Stimulated activated CD4-positive, alpha-beta T cell treated with anti-CD3 and anti-CD28 coated beads, Interleukin-12 subunit alpha, Interleukin-12 subunit beta, amount 100 ng/mL, for 24 hours (primary cell): ENCODE measurements around the gene HSBP1L1.
A peak's percentile ranks its signal among the peaks of the same experiment; 100 is the strongest.
"Not testable (repeated sequence)": the region's sequence is repeated elsewhere in the genome, so short reads cannot be mapped to it uniquely, and the experiment has no call there.

Experiments
- DNase-seq, 2 experiments: peaks; one replicate each; pipeline ENCODE4 v3.0.0-alpha.2; 2020; ENCODE audit warnings: low read depth in 2 of 2

Gene HSBP1L1

DNA sequence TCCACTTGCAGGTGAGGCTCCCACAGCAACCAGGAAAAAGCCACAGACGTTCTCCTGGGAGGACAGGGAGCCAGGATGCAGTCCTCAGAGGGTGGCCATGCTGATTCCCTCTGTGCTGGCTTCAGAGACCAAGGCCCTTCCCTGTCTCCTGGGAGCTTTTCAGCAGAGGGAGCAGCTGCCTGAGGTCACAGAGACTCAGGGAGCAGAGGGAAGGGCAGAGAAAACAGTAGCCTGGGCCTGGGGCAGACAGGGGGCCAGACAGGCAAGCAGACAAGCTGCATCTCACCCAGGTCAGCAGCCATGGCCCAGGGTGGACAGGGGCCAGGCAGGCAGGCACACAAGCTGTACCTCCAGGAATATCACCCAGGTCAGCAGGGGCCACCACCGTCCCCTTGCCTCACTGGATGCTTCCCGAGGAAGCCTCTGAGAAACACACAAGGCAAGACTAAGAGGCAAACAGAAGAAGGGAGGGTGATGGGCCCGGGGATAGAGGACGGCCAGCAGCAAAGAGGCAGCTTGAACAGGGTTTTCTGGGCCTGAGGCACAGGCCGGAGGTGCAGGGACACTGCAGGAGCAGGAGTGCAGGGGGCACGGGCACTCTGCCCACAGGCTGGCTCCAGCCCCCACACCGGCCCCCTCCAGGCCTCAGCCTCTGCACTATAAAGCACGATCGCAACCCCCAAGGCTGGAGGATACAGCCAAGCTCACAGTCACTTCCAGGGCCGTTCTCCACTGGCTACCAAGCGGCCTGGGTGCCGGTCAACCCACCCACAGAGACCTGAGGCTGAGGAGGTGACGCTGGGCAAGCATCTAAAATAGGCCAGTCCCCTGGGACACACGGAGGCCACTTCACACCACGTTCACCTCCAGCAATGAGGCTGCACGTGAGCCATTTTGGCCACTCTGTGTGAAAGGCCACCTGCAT is 19.1 kb upstream of the HSBP1L1 start:
- DNase-seq, result no peak

DNA sequence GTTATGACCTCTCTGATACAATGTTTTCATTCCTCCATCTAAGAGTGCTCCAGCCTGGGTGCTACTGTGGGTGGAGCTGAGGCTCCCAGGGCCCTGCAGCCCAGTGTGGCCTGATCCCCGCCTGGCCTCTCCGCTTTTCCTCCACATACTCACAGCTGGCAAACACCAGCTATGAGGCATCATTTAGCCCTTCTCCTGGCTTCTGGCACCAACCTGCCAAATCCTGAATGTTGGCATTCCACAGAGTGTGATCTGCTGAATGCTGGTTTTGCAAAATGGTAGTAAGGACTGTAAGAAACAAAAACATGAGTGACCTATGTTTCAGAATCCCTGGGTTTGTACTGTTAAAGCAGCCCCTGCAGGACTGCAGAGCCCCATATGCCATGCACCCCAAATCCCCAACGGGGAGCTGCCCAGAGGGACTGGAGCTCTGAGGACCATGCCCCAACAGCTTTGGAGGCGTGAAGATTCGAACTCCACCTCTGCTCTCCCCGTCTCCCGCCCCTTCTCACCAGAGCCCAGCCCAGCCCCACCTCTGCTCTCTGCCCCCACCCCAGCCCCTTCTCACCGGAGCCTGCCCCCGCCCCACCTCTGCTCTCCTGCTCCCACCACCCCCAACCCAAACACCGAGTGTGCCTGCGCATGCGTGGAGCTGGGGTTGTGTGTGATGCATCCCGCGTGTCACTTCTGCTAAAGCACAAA is 17.2 kb upstream of the HSBP1L1 start:
- no peak for DNase-seq

DNA sequence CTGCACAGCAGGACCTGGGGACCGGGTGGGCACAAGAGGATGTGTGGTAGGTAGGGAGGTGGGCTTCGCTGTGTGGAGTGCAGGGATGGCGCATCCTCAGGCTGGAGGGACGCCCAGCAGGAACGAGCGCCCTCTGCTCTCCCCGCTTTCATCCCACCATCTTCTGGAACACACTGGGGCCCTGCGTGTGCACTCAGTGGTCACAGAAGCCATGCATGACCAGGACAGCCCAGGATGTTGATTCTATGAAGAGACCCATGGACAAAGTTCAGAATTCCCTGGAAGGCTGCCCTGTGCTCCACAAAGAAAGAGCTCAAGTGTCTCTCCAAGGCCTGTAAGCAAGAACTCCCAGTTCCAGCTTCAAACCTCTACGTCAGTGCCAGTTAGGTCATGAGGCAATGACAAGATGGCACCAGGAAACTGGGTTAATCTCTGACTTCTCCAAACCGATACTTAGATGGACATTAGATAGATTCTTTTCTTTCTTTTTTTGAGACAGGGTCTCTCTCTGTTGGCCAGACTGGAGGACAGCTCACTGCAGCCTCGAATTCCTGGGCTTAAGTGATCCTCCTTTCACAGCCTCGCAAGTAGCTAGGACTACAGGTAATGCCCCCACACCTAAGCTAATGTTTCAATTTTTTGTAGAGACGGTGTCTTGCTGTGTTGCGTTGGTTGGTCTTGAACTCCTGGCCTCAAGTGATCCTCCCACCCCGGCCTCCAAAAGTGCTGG is 16.4 kb upstream of the HSBP1L1 start:
- no peak for DNase-seq

DNA sequence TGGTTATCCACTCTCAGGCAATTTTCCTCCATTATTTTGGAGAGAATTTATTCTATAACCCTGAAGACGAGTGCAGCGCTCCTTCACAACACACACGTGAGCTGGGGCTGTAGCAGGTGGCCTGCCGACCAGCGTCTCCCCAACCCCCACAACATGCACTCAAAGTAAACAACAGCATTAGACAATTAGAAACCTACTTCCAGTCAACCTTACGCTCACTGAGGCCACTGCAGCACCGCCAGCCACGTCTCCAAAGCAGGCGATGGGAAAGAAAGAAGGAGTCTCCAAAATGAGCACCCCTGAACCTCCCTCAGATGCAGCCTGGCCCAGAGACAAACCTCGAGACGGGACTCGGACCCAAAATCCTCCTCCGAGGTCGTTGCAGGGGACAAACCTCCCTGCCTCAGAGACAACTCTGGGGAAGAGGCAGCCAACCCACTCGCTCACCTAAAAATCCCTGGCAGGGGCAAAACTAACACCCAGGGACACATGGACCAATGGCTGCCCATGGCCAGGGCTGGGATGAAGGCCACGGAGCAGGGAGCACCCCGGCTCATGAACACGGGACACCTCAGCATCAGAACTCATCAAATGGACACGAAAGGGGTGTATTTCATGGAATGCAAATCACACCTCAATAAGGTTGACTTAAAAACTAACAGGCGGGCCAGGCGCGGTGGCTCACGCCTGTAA is 15.6 kb upstream of the HSBP1L1 start:
- DNase-seq, result no peak

DNA sequence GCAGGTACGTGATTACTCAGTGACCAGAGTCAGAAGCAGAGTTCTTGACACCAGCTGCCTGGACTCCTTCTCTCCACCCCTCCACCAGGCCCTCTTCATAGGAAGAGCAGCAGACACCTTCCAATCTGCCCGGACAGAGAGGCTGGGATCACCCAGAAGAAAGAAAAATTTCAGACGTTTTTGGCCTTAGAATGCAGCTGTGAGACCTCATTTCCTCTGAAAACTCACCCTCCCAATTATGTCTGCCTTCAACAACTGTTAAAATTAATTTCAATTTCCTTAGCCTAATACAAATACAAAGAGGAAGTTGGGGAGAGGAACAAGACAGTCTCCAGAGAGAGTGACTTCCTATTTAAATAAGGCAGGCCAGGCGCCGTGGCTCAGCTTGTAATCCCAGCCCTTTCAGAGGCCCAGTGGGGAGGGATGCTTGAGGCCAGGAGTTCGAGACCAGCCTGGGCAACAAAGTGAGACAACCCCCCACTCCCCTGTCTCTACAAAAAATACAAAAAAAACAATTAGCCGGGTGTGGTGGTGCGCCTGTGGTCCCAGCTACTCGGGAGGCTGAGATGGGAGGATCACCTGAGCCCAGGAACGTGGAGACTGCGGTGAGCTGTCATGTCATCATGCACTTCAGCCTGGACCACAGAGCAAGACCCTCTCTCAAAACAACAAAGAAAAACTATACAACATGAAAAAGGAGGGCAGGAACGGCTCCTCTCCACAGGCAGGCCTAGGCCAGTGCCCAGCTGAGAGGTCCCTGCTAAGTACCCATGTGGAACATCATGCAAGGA is 14.6 kb upstream of the HSBP1L1 start:
- DNase-seq, result no peak

DNA sequence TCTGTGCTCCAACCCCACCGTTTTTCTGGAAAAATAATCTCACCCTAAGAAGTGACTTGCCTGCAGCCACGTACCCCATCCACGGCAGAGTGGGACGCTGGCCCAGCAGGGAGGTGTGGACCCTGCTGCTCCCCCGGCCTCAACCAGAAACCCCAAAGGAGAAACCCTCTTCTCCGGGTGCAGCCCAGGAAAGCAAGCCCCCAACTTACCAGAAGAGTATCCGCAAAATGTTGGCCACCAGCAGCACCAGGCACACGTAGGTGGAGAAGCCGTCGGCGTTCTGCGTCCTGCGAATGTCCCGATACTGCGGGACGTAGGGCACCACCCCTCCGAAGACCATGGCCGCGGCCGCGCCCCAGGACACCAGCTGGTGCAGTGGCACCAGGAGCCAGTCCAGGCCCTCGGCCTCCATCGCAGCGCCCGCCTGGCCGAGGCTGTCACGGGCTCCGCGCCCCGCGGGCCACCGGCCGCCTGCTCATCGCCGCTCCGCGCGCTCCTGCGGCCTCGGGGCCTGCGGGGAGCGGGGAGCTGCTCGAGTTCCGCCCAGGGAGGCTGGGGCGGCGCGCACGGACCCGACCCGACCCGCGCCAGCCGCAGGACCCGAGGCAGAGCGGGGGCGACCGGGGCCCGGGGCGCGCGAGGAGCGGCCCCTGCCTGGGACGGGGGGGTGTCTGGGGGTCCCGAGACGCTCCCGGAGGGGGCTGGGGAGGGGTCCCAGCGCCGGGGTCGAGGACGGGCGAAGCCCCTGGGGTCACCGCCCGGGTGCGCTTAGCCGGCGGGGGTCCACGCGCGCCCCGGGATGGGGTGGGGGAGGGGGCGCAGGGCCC is 13.7 kb upstream of the HSBP1L1 start:
- no peak for DNase-seq

DNA sequence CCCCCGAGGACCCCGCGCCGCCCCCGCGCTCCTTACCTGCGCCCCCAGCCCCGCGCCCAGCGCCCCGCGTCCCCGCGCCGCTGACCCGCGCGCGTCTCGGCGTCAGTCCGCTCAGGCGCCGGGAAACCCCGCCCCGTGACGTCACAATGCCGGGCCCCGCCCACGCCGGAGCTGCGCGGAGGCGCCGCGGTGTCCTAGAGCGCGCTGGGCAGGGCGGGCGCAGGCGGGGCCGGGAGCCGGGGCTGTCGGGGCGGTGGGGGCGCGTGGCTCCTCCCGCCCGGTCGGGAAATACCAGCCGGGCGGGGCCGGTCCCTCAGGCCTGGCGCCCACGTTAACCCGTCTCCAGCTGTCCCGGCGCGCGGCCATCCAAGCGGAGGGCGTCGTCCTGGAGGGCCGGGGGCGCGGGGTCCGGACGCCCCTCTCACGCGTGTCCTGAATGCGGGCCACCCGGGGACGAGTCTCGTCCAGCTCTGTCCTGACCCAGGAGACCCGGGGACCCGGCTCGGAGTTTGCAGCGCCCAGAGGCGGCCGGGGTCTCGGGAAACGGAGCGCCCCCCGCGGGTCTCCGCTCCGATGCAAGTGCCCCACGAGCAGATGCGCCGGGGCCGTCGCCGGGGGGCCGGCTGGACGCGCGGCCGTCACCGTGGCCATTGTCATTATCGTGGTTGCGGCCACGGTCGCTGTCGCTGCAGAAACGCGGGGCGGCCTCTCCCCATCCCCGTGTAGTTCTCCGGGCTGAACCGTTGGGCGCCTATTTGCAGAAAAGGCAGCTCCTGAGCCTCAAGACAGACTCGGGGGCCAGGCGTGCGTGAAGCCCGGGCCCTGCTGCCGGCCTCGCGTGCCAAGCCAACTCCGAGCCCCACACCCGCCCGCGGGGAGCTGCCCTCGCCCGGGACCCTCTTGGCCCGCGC is 12.6 kb upstream of the HSBP1L1 start, which contains the start of gene SLC66A2:
Gene SLC66A2, minus strand, starts transcription at position 109 of the 911 bp plus-strand sequence. CDS start 727 bp downstream, outside the sequence.
- DNase-seq, result peak; percentile 89 to 94

DNA sequence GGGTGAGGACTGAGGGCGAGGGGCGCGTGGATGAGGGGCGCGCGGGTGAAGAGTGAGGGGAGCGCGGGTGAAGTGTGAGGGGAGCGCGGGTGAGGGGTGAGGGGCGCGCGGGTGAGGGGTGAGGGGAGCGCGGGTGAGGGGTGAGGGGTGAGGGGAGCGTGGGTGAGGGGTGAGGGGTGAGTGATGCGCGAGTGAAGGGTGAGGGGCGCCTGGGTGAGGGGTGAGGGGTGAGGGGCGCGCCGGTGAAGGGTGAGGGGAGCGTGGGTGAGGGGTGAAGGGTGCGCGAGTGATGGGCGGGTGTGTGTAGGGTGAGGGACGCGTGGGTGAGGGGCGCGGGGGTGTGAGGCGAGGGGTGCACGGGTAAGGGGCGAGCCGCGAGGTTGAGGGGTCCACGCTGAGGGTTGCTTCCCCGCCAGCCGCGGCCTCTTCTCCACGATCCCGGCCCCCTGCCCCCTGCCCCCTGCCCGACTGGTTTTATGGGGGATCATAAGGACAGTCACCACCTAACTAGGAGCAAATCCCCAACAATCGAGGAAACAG is 11.9 kb upstream of the HSBP1L1 start:
- DNase-seq, result no peak

DNA sequence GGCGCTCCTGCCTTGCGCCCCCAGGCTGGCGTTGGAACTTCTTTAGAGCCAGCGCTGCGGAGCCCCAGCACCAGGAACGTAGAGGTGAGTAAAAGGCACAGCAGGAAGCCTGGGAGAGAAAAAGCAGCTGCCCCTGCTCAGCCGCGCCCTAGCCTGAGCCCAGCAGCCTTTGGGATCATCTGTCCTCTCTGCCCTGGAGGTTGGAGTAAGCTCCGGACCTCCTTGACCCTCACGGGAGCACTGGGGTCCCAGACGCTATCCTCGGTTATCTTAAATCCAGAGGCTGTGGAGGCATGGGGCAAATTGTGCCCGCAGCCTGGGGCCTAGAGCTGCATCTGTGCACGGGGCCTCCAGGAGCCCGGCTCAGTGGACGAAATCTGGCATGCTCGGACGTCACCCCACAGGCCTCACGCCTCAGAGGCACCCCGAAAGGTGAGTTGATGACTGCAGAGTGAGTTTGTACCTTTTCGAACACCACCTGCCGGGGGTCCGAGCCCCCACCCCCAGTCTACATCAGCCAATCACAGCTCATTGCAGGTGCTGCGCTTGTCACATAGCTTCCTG is 11.4 kb upstream of the HSBP1L1 start:
- no peak for DNase-seq

DNA sequence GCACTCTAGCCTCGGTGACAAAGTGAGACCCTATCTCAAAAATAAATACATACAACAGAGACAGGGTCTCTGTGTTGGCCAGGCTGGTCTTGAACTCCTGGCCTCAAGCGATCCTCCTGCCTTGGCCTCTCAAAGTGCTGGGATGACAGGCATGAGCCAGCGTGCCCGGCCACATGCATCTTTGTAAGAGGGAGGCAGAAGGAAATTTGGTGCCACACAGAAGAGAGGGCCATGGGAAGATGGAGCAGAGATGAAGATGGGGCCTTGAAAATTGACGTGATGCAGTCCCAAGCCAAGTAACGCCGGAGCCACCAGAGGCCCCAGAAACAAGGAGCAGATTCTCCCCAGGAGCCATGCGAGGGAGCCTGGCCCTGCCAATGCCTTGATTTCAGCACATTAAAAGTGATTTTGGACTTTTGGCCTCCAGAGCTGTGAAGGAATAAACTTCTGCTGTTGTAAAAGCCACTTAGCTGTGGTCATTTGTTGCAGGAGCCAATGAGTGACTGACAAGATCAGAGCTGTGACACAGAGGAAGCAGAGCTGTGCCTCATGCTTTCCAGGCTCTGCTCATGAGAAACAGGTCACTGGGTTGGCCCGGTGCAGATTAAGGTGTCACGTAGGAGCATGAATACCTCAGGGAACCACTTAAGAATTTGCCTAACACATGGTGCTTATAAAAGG is 10.3 kb upstream of the HSBP1L1 start:
- DNase-seq, result no peak

DNA sequence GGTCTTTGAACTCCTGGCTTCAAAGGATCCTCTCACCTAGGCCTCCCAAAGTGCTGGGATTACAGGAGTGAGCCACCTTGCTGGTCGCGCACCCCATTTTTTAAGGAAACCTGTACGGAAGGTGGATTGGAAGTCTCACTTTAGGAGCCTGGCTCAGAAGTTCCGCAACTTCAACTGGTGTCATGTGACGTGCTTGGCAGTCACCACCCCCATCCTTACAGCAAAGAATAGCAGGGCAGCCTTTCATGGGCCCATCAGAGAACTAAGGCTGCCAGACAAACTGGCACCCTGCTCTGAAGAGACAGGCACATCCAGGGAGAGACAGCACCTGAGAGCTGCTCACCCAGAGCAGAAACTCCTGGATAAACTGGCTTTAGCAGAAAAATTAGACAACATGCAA is 9.7 kb upstream of the HSBP1L1 start:
- no peak for DNase-seq

DNA sequence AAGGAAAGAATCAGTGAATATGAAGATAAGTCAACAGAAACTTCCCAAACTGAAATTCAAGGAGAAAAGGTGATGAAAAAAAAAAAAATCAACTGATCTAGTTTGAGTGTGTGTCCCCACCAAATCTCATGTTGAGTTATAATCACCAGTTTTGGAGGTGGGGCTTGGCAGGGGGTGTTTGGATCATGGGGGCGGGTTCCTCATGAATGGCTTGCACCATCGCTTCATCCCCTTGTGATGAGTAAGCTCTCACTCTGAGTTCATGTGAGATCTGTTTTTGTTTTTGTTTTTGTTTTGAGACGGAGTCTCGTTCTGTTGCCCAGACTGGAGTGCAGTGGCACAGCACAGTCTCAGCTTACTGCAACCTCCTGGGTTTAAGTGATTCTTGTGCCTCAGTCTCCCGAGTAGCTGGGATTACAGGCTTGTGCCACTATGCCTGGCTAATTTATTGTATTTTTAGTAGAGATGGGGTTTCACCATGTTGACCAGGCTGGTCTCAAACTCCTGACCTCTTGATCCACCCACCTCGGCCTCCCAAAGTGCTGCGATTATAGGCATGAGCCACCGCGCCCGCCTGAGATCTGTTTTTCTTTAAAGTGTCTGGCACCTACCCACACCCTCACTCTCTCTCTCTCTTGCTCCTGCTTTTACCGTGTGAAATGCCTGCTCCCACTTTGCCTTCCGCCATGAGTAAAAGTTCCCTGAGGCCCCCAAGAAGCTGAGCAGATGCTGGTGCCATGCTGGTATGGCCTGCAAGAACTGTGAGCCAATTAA is 9.0 kb upstream of the HSBP1L1 start:
- DNase-seq, result no peak

DNA sequence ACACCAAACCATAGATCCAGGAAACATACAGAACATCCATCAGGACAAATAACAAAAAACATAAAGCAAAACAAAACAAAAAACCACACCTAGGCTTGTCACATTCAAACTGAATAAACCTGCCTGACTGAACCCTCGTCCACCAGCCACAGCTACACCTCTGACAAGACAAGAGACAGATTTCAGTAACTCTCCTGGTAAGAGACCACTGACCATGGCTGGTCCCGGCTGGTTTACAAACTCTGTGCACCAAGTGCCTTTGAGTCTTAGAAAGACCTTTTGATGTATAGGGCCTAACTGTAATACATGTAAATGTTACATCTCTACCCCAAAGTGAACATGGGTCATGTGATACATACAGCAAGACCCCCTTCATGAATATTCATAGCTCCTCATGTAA is 8.2 kb upstream of the HSBP1L1 start:
- no peak for DNase-seq

DNA sequence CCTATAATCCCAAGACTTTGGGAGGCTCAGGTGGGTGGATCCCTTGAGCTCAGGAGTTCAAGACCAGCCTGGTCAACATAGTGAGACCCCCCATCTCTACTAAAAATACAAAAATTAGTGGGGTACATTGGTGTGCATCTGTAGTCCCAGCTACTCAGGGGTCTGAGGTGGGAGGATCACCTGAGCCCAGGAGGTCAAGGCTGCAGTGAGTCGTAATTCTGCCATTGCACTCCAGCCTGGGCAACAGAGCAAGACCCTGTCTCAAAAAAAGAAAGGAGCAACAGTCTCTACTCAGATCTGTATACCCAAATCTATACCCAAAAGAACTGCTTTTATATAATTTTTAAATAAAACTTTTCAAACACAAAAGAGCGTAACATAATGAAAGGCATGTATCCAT is 5.5 kb upstream of the HSBP1L1 start:
- no peak for DNase-seq

DNA sequence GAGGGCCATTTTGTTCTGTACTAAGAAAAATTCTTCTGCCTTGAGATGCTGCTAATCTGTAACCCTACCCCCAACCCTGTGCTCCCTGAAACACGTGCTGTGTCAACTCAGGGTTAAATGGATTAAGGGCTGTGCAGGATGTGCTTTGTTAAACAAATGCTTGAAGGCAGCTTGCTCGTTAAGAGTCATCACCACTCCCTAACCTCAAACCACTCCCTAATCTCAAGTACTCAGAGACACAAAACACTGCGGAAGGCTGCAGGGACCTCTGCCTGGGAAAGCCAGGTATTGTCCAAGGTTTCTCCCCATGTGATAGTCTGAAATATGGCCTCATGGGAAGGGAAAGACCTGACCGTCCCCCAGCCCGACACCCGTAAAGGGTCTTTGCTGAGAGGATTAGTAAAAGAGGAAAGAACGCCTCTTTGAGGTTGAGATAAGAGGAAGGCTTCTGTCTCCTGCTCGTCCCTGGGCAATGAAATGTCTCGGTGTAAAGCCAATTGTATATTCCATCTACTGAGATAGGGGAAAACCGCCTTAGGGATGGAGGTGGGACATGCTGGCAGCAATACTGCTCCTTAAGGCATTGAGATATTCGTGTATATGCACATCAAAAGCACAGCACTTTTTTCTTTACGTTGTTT is 4.2 kb upstream of the HSBP1L1 start:
- DNase-seq, result not testable (repeated sequence)

DNA sequence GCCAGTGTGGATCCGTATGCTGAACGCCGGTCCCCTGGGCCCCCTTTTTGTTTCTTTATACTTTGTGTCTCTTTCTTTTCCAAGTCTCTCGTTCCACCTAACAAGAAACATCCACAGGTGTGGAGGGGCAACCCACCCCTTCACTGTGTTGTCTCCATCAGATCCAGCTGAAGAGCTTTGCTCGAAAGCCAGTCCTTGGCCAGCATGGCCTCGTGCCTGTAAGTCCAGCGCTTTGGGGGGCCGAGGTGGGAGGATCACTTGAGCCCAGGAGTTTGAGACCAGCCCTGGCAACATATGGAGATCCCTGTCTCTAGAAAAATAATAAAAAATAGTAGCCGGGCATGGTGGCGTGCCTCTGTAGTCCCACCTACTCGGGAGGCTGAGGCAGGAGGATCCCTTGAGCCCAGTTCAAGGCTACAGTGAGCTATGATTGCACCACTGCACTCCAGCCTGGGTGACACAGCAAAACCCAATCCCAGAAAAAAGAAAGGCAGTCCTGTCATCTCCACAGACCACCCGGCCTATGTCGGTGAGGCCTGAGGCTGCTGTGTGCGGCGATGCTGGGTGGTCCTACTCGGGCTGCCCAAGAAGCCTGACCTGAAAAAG is 3.4 kb upstream of the HSBP1L1 start:
- no peak for DNase-seq
